Natural killer cell (primary cell): ENCODE data around the gene ATXN8OS. TPM values are rescaled to one million over a fixed set of nuclear protein-coding genes. Genes with fewer than 3 reads are reported as not detected.
"Not testable (repeated sequence)": the region's sequence is repeated elsewhere in the genome, so short reads cannot be mapped to it uniquely, and the experiment has no call there.

Experiments used
- ATAC-seq, 3 donors: fragments of 150-1000 bp in 2 of 3; fragments of 200-7000 bp in 1 of 3; cut with Tn5 transposase; 1 replicate in 1 of 3; 2 replicates in 2 of 3; pipeline ENCODE4 v1.10.0; 2021; ENCODE audit warnings: mild to moderate bottlenecking in 2 of 3, moderate library complexity in 2 of 3
- DNase-seq, 2 donors: peaks; one replicate each; pipeline versions ENCODE4 v3.0.0 to v3.0.0-alpha.2; 2013 to 2021; ENCODE audit warnings: mixed read lengths in 1 of 2
- H3K27ac ChIP-seq: one replicate; pipeline ENCODE4 v1.5.1; 2013; ENCODE audit warnings: mild to moderate bottlenecking, low read length
- H3K27me3 ChIP-seq: one replicate; pipeline ENCODE4 v1.6.1; 2013; ENCODE audit warnings: low read length; ENCODE audit not compliant: control insufficient read depth, insufficient read depth
- H3K36me3 ChIP-seq: one replicate; pipeline ENCODE4 v1.6.1; 2013; ENCODE audit warnings: low read length; ENCODE audit not compliant: control insufficient read depth, insufficient read depth
- H3K4me1 ChIP-seq: one replicate; pipeline ENCODE4 v1.6.1; 2013; ENCODE audit warnings: low read length; ENCODE audit not compliant: control insufficient read depth, insufficient read depth
- H3K4me3 ChIP-seq: one replicate; pipeline ENCODE4 v1.5.1; 2013; ENCODE audit warnings: low read length
- H3K9me3 ChIP-seq: one replicate; pipeline ENCODE4 v1.6.1; 2013; ENCODE audit warnings: low read length; ENCODE audit not compliant: control insufficient read depth, insufficient read depth
- H3K27ac Mint-ChIP-seq, 2 donors: one replicate each; pipeline ENCODE4 v1.8.0; 2022; ENCODE audit warnings: mild to moderate bottlenecking in 2 of 2, mixed read lengths in 2 of 2, moderate library complexity in 1 of 2
- H3K27me3 Mint-ChIP-seq, 2 donors: one replicate each; pipeline ENCODE4 v1.8.0; 2022; ENCODE audit warnings: low read depth in 2 of 2, mixed read lengths in 2 of 2
- H3K36me3 Mint-ChIP-seq: one replicate; pipeline ENCODE4 v1.8.0; 2022; ENCODE audit warnings: mixed read lengths
- H3K4me1 Mint-ChIP-seq, 2 donors: one replicate each; pipeline ENCODE4 v1.8.0; 2022; ENCODE audit warnings: mixed read lengths in 2 of 2
- H3K4me3 Mint-ChIP-seq: one replicate; pipeline ENCODE4 v1.8.0; 2022; ENCODE audit warnings: mild to moderate bottlenecking, moderate library complexity, mixed read lengths
- H3K9me3 Mint-ChIP-seq, 2 donors: one replicate each; pipeline ENCODE4 v1.8.0; 2022; ENCODE audit warnings: mixed read lengths in 2 of 2
- WGBS: methylation state at CpG from one replicate; pipeline ENCODE4 v1.1.7; 2013; ENCODE audit warnings: missing lambda C conversion rate; ENCODE audit not compliant: insufficient coverage; 5-methylcytosine and 5-hydroxymethylcytosine counted together
- intact Hi-C: fragments of 100-400 bp; cut with micrococcal nuclease; formaldehyde crosslinking; loops from one replicate; pipeline ENCODE4 v1.14.2; 2022
- total RNA-seq, 4 donors: library from RNA; stranded (reverse); fragments of 120-200 nt in 1 of 4; gene quantifications; one replicate each; pipeline versions ENCODE4 v1.2.3 to v1.2.4, GENCODE V29; 2013 to 2022
- TF ChIP-seq, protein P1 (sequence below): fragments of 200-600 bp; IDR thresholded peaks from one replicate; pipeline ENCODE4 v1.8.0; 2022; ENCODE audit warnings: antibody characterized with exemption

The ATXN8OS gene
- total RNA-seq, 3 donors from 2014 or later (not counting 1 experiment from before 2014, with no cell fraction given): not detected

GRCh38 chr13:70128098-70128497 is 20.5 kb downstream of the ATXN8OS start:
- no peaks in the 10 kb centered on the region for H3K27me3 ChIP-seq
- no peaks in the 10 kb centered on the region for H3K36me3 Mint-ChIP-seq

GRCh38 chr13:70142658-70143057 is 35.0 kb downstream of the ATXN8OS start:
- WGBS: 95% methylated on average over 12 of the region's 12 CpGs
- H3K27me3 ChIP-seq, intact Hi-C loops, H3K4me1 Mint-ChIP-seq, H3K4me3 Mint-ChIP-seq, H3K27ac ChIP-seq, ATAC-seq, H3K27me3 Mint-ChIP-seq, DNase-seq, H3K36me3 ChIP-seq, H3K27ac Mint-ChIP-seq, H3K4me3 ChIP-seq, H3K9me3 ChIP-seq, H3K36me3 Mint-ChIP-seq, H3K4me1 ChIP-seq: not testable (repeated sequence)
- H3K9me3 Mint-ChIP-seq: peaks cover 7 to 12% of the 10 kb centered on the region in 2 donors

More at GRCh38 chr13:70128098-70128497, 20.5 kb downstream of the ATXN8OS start:
- no peaks in the 10 kb centered on the region for H3K9me3 ChIP-seq
- no peaks in the 10 kb centered on the region for H3K36me3 ChIP-seq
- no peak overlapping the region for H3K4me3 ChIP-seq
- Mint-ChIP-seq H3K27ac (no peak overlapping the region), H3K4me1 (no peaks in the 10 kb centered on the region), H3K9me3 (peaks cover 11 to 22% of the 10 kb centered on the region in 2 donors), H3K27me3 (no peaks in the 10 kb centered on the region), H3K4me3 (no peak overlapping the region)
- H3K27ac ChIP-seq: no peak overlapping the region
- DNase-seq (no peak), ATAC-seq (no peak)
- intact Hi-C loops: no loop called here
- TF ChIP-seq, protein P1, sequence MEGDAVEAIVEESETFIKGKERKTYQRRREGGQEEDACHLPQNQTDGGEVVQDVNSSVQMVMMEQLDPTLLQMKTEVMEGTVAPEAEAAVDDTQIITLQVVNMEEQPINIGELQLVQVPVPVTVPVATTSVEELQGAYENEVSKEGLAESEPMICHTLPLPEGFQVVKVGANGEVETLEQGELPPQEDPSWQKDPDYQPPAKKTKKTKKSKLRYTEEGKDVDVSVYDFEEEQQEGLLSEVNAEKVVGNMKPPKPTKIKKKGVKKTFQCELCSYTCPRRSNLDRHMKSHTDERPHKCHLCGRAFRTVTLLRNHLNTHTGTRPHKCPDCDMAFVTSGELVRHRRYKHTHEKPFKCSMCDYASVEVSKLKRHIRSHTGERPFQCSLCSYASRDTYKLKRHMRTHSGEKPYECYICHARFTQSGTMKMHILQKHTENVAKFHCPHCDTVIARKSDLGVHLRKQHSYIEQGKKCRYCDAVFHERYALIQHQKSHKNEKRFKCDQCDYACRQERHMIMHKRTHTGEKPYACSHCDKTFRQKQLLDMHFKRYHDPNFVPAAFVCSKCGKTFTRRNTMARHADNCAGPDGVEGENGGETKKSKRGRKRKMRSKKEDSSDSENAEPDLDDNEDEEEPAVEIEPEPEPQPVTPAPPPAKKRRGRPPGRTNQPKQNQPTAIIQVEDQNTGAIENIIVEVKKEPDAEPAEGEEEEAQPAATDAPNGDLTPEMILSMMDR: no peak
- WGBS: 100% methylated on average over 1 of the region's 2 CpGs
- H3K4me1 ChIP-seq: no peaks in the 10 kb centered on the region

- H3K27ac ChIP-seq: no peak overlapping the region
- Mint-ChIP-seq H3K9me3 (peaks cover 15 to 27% of the 10 kb centered on the region in 2 donors), H3K36me3 (no peaks in the 10 kb centered on the region), H3K4me3 (no peak overlapping the region), H3K27ac (no peak overlapping the region), H3K4me1 (no peaks in the 10 kb centered on the region), H3K27me3 (no peaks in the 10 kb centered on the region)
- H3K9me3 ChIP-seq: peaks cover 5% of the 10 kb centered on the region
- no peaks in the 10 kb centered on the region for H3K36me3 ChIP-seq
- ATAC-seq (no peak), DNase-seq (no peak)
- 76% methylated on average over 5 of the region's 5 CpGs for WGBS
- H3K4me3 ChIP-seq: no peak overlapping the region
- H3K4me1 ChIP-seq: no peaks in the 10 kb centered on the region
- TF ChIP-seq, protein P1: no peak
- intact Hi-C loops: no loop called here
- no peaks in the 10 kb centered on the region for H3K27me3 ChIP-seq
Measured at GRCh38 chr13:70162141-70162540, 54.5 kb downstream of the ATXN8OS start.

- TF ChIP-seq, protein P1: no peak
- Mint-ChIP-seq H3K4me3 (no peak overlapping the region), H3K9me3 (peaks cover 14 to 21% of the 10 kb centered on the region in 2 donors), H3K27me3 (no peaks in the 10 kb centered on the region), H3K36me3 (peaks cover 6% of the 10 kb centered on the region), H3K4me1 (no peaks in the 10 kb centered on the region), H3K27ac (no peak overlapping the region)
- no peaks in the 10 kb centered on the region for H3K27me3 ChIP-seq
- H3K36me3 ChIP-seq: no peaks in the 10 kb centered on the region
- no peaks in the 10 kb centered on the region for H3K9me3 ChIP-seq
- no peaks in the 10 kb centered on the region for H3K4me1 ChIP-seq
- intact Hi-C loops: no loop called here
- ATAC-seq (no peak), DNase-seq (no peak)
- no peak overlapping the region for H3K27ac ChIP-seq
- H3K4me3 ChIP-seq: no peak overlapping the region
- 77% methylated on average over 4 of the region's 5 CpGs for WGBS
Measured at GRCh38 chr13:70170689-70171088, 63.1 kb downstream of the ATXN8OS start.
